Liver (tissue), 9 donors: ENCODE data around the gene COA1. TPM values are rescaled to one million over a fixed set of nuclear protein-coding genes. Genes with fewer than 3 reads are reported as not detected.
"Not testable (repeated sequence)": the region's sequence is repeated elsewhere in the genome, so short reads cannot be mapped to it uniquely, and the experiment has no call there.

Experiments used
- DNase-seq: peaks from one replicate; pipeline ENCODE4 v3.0.0-alpha.2; 2017; ENCODE audit warnings: low spot score
- H3K27ac ChIP-seq, 2 donors: one replicate each; pipeline ENCODE4 v1.7.0; 2013; ENCODE audit warnings: inconsistent platforms in 2 of 2, low read length in 2 of 2, control low read depth in 1 of 2, low read depth in 1 of 2, mild to moderate bottlenecking in 1 of 2
- H3K27me3 ChIP-seq, 4 donors: one replicate each; pipeline versions ENCODE4 v1.6.1 to v1.7.0; 2013; ENCODE audit warnings: low read length in 3 of 4, inconsistent platforms in 1 of 4, mild to moderate bottlenecking in 1 of 4, moderate library complexity in 1 of 4; ENCODE audit not compliant: control insufficient read depth in 4 of 4, insufficient read depth in 4 of 4
- H3K36me3 ChIP-seq, 4 donors: one replicate each; pipeline versions ENCODE4 v1.6.1 to v1.7.0; 2013; ENCODE audit warnings: low read length in 3 of 4, mild to moderate bottlenecking in 3 of 4, low read depth in 1 of 4, moderate library complexity in 1 of 4; ENCODE audit not compliant: control insufficient read depth in 4 of 4, insufficient read depth in 3 of 4
- H3K4me1 ChIP-seq, 4 donors: one replicate each; pipeline versions ENCODE4 v1.6.1 to v1.7.0; 2013; ENCODE audit warnings: low read length in 3 of 4, mild to moderate bottlenecking in 3 of 4, moderate library complexity in 1 of 4; ENCODE audit not compliant: control insufficient read depth in 4 of 4, insufficient read depth in 4 of 4
- H3K4me3 ChIP-seq, 3 donors: one replicate each; pipeline versions ENCODE4 v1.6.1 to v1.7.0; 2013; ENCODE audit warnings: low read length in 3 of 3, control low read depth in 1 of 3, low read depth in 1 of 3, mild to moderate bottlenecking in 1 of 3
- H3K9ac ChIP-seq, 2 donors: one replicate each; pipeline ENCODE4 v1.7.0; 2013; ENCODE audit warnings: low read length in 2 of 2, mild to moderate bottlenecking in 2 of 2, moderate library complexity in 2 of 2, control low read depth in 1 of 2, low read depth in 1 of 2
- H3K9me3 ChIP-seq, 4 donors: one replicate each; pipeline versions ENCODE4 v1.6.1 to v1.7.0; 2013; ENCODE audit warnings: low read length in 3 of 4; ENCODE audit not compliant: control insufficient read depth in 4 of 4
- CTCF ChIP-seq: fragments of 150-350 bp; IDR thresholded peaks from 2 replicates; pipeline ENCODE4 v1.5.1; 2017; ENCODE audit warnings: improper control_type of control experiment, low read depth, low read length; ENCODE audit not compliant: missing input control
- FOXA1 ChIP-seq: IDR thresholded peaks from 2 replicates; pipeline ENCODE4 v1.6.1; 2016; ENCODE audit warnings: antibody characterized with exemption
- FOXA2 ChIP-seq: IDR thresholded peaks from 2 replicates; pipeline ENCODE4 v1.6.1; 2016; ENCODE audit warnings: antibody characterized with exemption
- NR2F2 ChIP-seq: IDR thresholded peaks from 2 replicates; pipeline ENCODE4 v1.6.1; 2016; ENCODE audit warnings: antibody characterized with exemption
- RAD21 ChIP-seq, 2 donors: IDR thresholded peaks; 2 replicates each; pipeline ENCODE4 v1.6.1; 2016; ENCODE audit warnings: antibody characterized with exemption in 2 of 2, mild to moderate bottlenecking in 2 of 2
- REST ChIP-seq: IDR thresholded peaks from 2 replicates; pipeline ENCODE4 v1.6.1; 2016; ENCODE audit warnings: antibody characterized with exemption, mild to moderate bottlenecking
- SP1 ChIP-seq: IDR thresholded peaks from 2 replicates; pipeline ENCODE4 v1.6.1; 2018; ENCODE audit warnings: antibody characterized with exemption, mild to moderate bottlenecking
- WGBS: extraction: QIAGEN DNeasy Blood & Tissue Kit; methylation state at CpG from one replicate; pipeline ENCODE4 v1.1.7; 2013; 5-methylcytosine and 5-hydroxymethylcytosine counted together
- polyA plus RNA-seq, 2 donors: library from polyadenylated mRNA; stranded (reverse) in 1 of 2; unstranded in 1 of 2; fragments of 200-250 nt in 1 of 2; fragments of >200 nt in 1 of 2; fragmentation: Nextera tagmentation in 1 of 2; extraction: Ambion mirVana in 1 of 2; gene quantifications; one replicate each; pipeline versions ENCODE4 v1.2.1 to v1.2.3, GENCODE V29; 2013 to 2015
- total RNA-seq, 2 donors: library from RNA; depleted of rRNA; stranded (reverse); fragments of >200 nt; gene quantifications; one replicate each; pipeline ENCODE4 v1.2.3, GENCODE V29; 2014
- TF ChIP-seq, protein P1 (sequence below): IDR thresholded peaks from 2 replicates; pipeline ENCODE4 v1.6.1; 2016; ENCODE audit warnings: antibody characterized with exemption
- donor health status: healthy.
- donor health status: healthy.
- donor health status: healthy.
- donor health status: healthy.
- donor health status: healthy.

The COA1 gene
- total and polyA plus RNA-seq, 4 donors: 16.6 to 37.8 (median 29.4) TPM

DNA sequence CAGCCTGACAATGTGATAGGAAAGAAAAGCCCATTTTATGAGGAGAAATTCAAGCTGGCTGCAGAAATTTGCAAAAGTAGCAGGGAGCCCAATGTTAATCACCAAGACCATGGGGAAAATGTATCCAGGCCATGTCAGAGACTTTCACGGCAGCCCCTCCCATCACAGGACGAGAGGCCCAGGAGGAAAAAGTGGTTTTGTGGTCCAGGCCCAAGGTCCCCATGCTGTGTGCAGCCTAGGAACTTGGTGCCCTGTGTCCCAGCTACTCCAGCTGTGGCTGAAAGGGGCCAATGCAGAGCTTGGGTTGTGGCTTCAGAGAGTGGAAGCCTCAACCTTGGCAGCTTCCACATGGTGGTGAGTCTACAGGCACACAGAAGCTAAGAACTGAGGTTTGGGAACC lies 12.7 kb downstream of the COA1 start (continued):
- no peak for TF ChIP-seq REST

DNA sequence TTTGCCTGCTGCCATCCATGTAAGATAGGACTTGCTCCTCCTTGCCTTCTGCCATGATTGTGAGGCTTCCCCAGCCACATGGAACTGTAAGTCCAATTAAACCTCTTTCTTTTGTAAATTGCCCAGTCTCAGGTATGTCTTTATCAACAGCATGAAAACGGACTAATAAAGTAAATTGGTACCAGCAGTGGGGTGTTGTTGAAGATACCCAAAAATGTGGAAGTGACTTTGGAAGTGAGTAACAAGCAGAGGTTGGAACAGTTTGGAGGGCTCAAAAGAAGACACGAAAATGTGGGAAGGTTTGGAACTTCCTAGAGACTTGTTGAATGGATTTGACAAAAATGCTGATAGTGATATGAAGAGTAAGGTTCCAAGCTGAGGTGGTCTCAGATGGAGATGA lies 13.4 kb downstream of the COA1 start:
- 97% methylated on average over 2 of the region's 2 CpGs for WGBS
- DNase-seq, H3K4me1 ChIP-seq, H3K36me3 ChIP-seq, H3K27me3 ChIP-seq, H3K27ac ChIP-seq, H3K4me3 ChIP-seq, H3K9me3 ChIP-seq, H3K9ac ChIP-seq: not testable (repeated sequence)

DNA sequence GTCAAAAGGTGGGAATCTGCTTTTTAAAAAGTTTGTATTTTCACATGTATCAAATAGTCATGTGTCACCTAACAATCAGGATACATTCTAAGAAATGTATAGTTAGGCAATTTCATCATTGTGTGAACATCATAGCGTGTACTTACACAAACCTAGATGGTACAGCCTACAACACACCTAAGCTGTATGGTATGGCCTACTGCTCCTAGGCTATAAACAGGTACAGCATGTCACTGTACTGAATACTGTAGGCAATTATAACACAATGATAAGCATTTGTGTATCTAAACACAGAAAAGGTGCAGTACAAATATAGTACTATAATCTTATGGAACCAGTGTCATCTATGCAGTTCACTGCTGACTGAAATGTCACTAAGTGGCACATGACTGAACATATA lies 17.8 kb downstream of the COA1 start:
- H3K9me3 ChIP-seq: no peaks in the 10 kb centered on the region
- no peak overlapping the region for H3K9ac ChIP-seq
- peaks cover 0 to 4% (median 2%) of the 10 kb centered on the region in 4 donors for H3K4me1 ChIP-seq
- no peak overlapping the region for H3K4me3 ChIP-seq
- no peak for DNase-seq
- TF ChIP-seq CTCF (no peak), SP1 (no peak), REST (no peak), NR2F2 (no peak), FOXA1 (no peak), RAD21 (IDR thresholded peaks at IDR 0.05) (no peak), FOXA2 (no peak)
- TF ChIP-seq, protein P1, sequence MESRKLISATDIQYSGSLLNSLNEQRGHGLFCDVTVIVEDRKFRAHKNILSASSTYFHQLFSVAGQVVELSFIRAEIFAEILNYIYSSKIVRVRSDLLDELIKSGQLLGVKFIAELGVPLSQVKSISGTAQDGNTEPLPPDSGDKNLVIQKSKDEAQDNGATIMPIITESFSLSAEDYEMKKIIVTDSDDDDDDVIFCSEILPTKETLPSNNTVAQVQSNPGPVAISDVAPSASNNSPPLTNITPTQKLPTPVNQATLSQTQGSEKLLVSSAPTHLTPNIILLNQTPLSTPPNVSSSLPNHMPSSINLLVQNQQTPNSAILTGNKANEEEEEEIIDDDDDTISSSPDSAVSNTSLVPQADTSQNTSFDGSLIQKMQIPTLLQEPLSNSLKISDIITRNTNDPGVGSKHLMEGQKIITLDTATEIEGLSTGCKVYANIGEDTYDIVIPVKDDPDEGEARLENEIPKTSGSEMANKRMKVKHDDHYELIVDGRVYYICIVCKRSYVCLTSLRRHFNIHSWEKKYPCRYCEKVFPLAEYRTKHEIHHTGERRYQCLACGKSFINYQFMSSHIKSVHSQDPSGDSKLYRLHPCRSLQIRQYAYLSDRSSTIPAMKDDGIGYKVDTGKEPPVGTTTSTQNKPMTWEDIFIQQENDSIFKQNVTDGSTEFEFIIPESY: no peak
- WGBS: 95% methylated on average over 1 of the region's 1 CpG
- H3K27me3 ChIP-seq: no peaks in the 10 kb centered on the region
- no peak overlapping the region for H3K27ac ChIP-seq
- peaks cover 0 to 2% (median under 1%) of the 10 kb centered on the region in 4 donors for H3K36me3 ChIP-seq

DNA sequence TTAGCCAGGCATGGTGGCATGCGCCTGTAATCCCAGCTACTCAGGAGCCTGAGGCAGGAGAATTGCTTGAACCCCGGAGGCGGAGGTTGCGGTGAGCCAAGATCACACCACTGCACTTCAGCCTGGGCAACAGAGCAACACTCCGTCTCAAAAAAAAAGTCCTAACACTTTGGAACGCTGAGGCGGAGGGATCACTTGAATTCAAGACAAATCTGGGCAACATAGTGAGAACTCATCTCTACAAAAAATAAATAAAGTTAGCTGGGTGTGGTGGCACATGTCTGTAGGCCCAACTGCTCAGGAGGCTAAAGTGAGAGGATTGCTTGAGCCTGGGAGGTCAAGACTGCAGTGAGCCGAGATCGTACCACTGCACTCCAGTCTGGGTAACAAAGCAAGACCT lies 21.3 kb downstream of the COA1 start:
- H3K4me3 ChIP-seq, H3K27me3 ChIP-seq, H3K4me1 ChIP-seq, H3K9me3 ChIP-seq, DNase-seq, H3K9ac ChIP-seq, H3K36me3 ChIP-seq, H3K27ac ChIP-seq: not testable (repeated sequence)
- 98% methylated on average over 9 of the region's 9 CpGs for WGBS
